MCF 10A (cell line): ENCODE data around the gene SMOC2. TPM values are rescaled to one million over a fixed set of nuclear protein-coding genes. Genes with fewer than 3 reads are reported as not detected.

ENCODE experiments used
- BruUV-seq: library from RNA; stranded (reverse); fragments of 400-500 nt; replicated peaks from 2 replicates; lab custom pipeline; 2021; lab: Mats Ljungman, UMichigan
- CTCF ChIA-PET: fragments of 300-600 bp; sonication (Branson Sonifier 250); formaldehyde crosslinking; extraction: SDS; loops from one replicate; lab custom pipeline; 2021; ENCODE audit warnings: antibody characterized with exemption, inconsistent platforms; lab: Yijun Ruan, JAX
- POLR2A ChIA-PET: fragments of 300-600, 350-650 bp; sonication (Branson Sonifier 250); formaldehyde crosslinking; extraction: SDS; loops from one replicate; lab custom pipeline; 2020; ENCODE audit warnings: antibody characterized with exemption, inconsistent platforms; lab: Yijun Ruan, JAX
- DNase-seq: peaks from one replicate; pipeline ENCODE4 v3.0.0-alpha.2; 2018; ENCODE audit not compliant: unreplicated experiment
- H3K27ac Mint-ChIP-seq: one replicate; pipeline ENCODE4 v1.8.0; 2022; ENCODE audit warnings: mild to moderate bottlenecking, low read depth, mixed read lengths; ENCODE audit not compliant: unreplicated experiment
- H3K27me3 Mint-ChIP-seq: one replicate; pipeline ENCODE4 v1.8.0; 2022; ENCODE audit warnings: mixed read lengths; ENCODE audit not compliant: insufficient read depth, unreplicated experiment
- H3K36me3 Mint-ChIP-seq: one replicate; pipeline ENCODE4 v1.8.0; 2022; ENCODE audit warnings: mild to moderate bottlenecking, moderate library complexity, mixed read lengths; ENCODE audit not compliant: insufficient read depth, unreplicated experiment
- H3K4me1 Mint-ChIP-seq: one replicate; pipeline ENCODE4 v1.8.0; 2022; ENCODE audit warnings: mixed read lengths; ENCODE audit not compliant: insufficient read depth, unreplicated experiment
- H3K4me3 Mint-ChIP-seq: one replicate; pipeline ENCODE4 v1.8.0; 2022; ENCODE audit warnings: mild to moderate bottlenecking, moderate library complexity, mixed read lengths; ENCODE audit not compliant: unreplicated experiment
- H3K9me3 Mint-ChIP-seq: one replicate; pipeline ENCODE4 v1.8.0; 2022; ENCODE audit warnings: mixed read lengths; ENCODE audit not compliant: unreplicated experiment
- intact Hi-C: fragments of 100-400 bp; cut with micrococcal nuclease; formaldehyde crosslinking; loops from 2 replicates; pipeline ENCODE4 v1.14.1; 2022
- total RNA-seq: library from RNA; stranded (reverse); gene quantifications from 2 replicates; pipeline ENCODE4 v1.2.3, GENCODE V29; 2022
- TF ChIP-seq, protein P1 (sequence below): fragments of 200-600 bp; IDR thresholded peaks from one replicate; pipeline ENCODE4 v1.8.0; 2022; ENCODE audit warnings: antibody characterized with exemption, mild to moderate bottlenecking; ENCODE audit not compliant: unreplicated experiment

Gene SMOC2
- total RNA-seq, 1 experiment from 2014 or later: not detected

DNA sequence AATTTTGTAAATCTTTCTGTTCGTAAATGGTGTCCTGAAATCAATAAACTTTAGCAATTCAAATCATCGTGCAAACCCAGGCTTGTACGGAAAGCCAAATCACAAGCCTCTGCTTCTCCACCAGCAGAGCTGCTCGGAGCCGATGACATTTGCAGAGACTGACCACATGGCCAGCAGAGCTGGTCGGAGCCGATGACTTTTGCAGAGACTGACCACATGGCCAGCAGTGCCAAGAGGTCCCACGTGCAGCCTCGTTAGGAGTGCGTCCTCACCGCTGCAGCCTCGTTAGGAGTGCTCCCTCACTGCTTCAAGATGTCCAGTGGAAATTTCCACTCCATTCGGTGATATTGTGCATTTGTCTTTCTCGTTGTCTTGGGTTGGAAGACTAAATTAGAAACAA is 28.5 kb downstream of the SMOC2 start:
- POLR2A ChIA-PET: no interaction called here
- Mint-ChIP-seq H3K4me3 (no peak overlapping the region), H3K27ac (no peak overlapping the region), H3K9me3 (no peaks in the 10 kb centered on the region), H3K27me3 (peaks cover 92% of the 10 kb centered on the region), H3K36me3 (no peaks in the 10 kb centered on the region), H3K4me1 (no peaks in the 10 kb centered on the region)
- no peak for DNase-seq
- BruUV-seq: no TSS peak
- CTCF ChIA-PET: no interaction called here
- TF ChIP-seq, protein P1, sequence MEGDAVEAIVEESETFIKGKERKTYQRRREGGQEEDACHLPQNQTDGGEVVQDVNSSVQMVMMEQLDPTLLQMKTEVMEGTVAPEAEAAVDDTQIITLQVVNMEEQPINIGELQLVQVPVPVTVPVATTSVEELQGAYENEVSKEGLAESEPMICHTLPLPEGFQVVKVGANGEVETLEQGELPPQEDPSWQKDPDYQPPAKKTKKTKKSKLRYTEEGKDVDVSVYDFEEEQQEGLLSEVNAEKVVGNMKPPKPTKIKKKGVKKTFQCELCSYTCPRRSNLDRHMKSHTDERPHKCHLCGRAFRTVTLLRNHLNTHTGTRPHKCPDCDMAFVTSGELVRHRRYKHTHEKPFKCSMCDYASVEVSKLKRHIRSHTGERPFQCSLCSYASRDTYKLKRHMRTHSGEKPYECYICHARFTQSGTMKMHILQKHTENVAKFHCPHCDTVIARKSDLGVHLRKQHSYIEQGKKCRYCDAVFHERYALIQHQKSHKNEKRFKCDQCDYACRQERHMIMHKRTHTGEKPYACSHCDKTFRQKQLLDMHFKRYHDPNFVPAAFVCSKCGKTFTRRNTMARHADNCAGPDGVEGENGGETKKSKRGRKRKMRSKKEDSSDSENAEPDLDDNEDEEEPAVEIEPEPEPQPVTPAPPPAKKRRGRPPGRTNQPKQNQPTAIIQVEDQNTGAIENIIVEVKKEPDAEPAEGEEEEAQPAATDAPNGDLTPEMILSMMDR: no peak
- intact Hi-C loops: no loop called here

DNA sequence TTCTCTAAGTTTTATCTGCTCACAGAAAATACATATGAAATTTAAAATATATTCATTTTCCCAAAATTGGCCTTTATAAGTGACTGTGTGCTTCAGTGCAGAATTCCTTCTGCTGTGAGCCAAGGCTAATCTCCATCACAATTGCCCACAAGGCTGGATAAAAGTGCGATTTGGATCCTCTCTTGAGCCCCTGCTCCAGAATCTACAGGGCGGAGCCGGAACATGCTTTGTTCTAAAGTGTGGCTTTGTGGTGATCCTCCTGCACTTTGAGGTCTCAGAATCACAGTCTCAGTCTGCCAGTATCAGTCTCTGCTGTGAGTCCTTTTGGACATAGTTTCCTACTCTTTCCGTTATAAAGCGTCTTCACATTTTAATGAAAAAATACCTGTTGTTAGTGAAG is 28.9 kb downstream of the SMOC2 start:
- Mint-ChIP-seq H3K9me3 (no peaks in the 10 kb centered on the region), H3K4me1 (no peaks in the 10 kb centered on the region), H3K36me3 (no peaks in the 10 kb centered on the region), H3K4me3 (no peak overlapping the region), H3K27ac (no peak overlapping the region), H3K27me3 (peaks cover 92% of the 10 kb centered on the region)
- intact Hi-C loops: no loop called here
- ChIA-PET POLR2A (no interaction called here), CTCF (no interaction called here)
- TF ChIP-seq, protein P1: no peak
- BruUV-seq: no TSS peak
- DNase-seq: no peak

- no peaks in the 10 kb centered on the region for H3K9me3 Mint-ChIP-seq
- CTCF ChIA-PET: no interaction called here
- no peaks in the 10 kb centered on the region for H3K36me3 Mint-ChIP-seq
- H3K27me3 Mint-ChIP-seq: peaks cover 91% of the 10 kb centered on the region
- no peaks in the 10 kb centered on the region for H3K4me1 Mint-ChIP-seq
- H3K4me3 Mint-ChIP-seq: no peak overlapping the region
- no peak for DNase-seq
- TF ChIP-seq, protein P1: no peak
- no TSS peak for BruUV-seq
- POLR2A ChIA-PET: no interaction called here
- no peak overlapping the region for H3K27ac Mint-ChIP-seq
- intact Hi-C loops: no loop called here
These were observed 31.4 kb downstream of the SMOC2 start for GRCh38 chr6:168472363-168472762.

GRCh38 chr6:168473197-168473596 is 32.2 kb downstream of the SMOC2 start:
- DNase-seq: no peak
- BruUV-seq: no TSS peak
- H3K9me3 Mint-ChIP-seq: no peaks in the 10 kb centered on the region
- H3K27me3 Mint-ChIP-seq: peaks cover 92% of the 10 kb centered on the region
- H3K4me1 Mint-ChIP-seq: no peaks in the 10 kb centered on the region
- ChIA-PET POLR2A (no interaction called here), CTCF (no interaction called here)
- H3K36me3 Mint-ChIP-seq: no peaks in the 10 kb centered on the region
- intact Hi-C loops: no loop called here
- TF ChIP-seq, protein P1: no peak
- H3K27ac Mint-ChIP-seq: no peak overlapping the region
- H3K4me3 Mint-ChIP-seq: no peak overlapping the region
